ENCODE results near the gene MEGF8. TPM values are rescaled to one million over a fixed set of nuclear protein-coding genes. Genes with fewer than 3 reads are reported as not detected.

MEGF8 gene
- total RNA-seq, 2 donors from 2014 or later: 9.7 to 14.0 TPM

GRCh38 chr19:42288881-42289555 is 36.4 kb upstream of the MEGF8 start:
- Mint-ChIP-seq H3K27me3 (ENCODE audit: low read depth) (no peaks in the 10 kb centered on the region), H3K4me3 (no peak overlapping the region), H3K4me1 (ENCODE audit: low read depth) (peaks cover 25% of the 10 kb centered on the region), H3K36me3 (ENCODE audit: insufficient read depth in 2 of 2) (peaks cover 5 to 13% of the 10 kb centered on the region in 2 donors), H3K27ac (no peak overlapping the region), H3K9me3 (no peaks in the 10 kb centered on the region)
- no peak for ATAC-seq (replicated peaks in 1 of 2)
- no peak for DNase-seq

GRCh38 chr19:42289556-42290041 is 35.8 kb upstream of the MEGF8 start:
- ATAC-seq (replicated peaks in 1 of 2): no peak
- H3K4me3 Mint-ChIP-seq: no peak overlapping the region
- H3K4me1 Mint-ChIP-seq (ENCODE audit: low read depth): peaks cover 24% of the 10 kb centered on the region
- no peak overlapping the region for H3K27ac Mint-ChIP-seq
- DNase-seq: no peak
- peaks cover 5 to 13% of the 10 kb centered on the region in 2 donors for H3K36me3 Mint-ChIP-seq (ENCODE audit: insufficient read depth in 2 of 2)
- H3K27me3 Mint-ChIP-seq (ENCODE audit: low read depth): no peaks in the 10 kb centered on the region
- no peaks in the 10 kb centered on the region for H3K9me3 Mint-ChIP-seq

- no peaks in the 10 kb centered on the region for H3K9me3 Mint-ChIP-seq
- peaks cover 5 to 8% of the 10 kb centered on the region in 2 donors for H3K36me3 Mint-ChIP-seq (ENCODE audit: insufficient read depth in 2 of 2)
- DNase-seq (no peak), ATAC-seq (replicated peaks in 1 of 2) (no peak)
- H3K27ac Mint-ChIP-seq: no peak overlapping the region
- no peak overlapping the region for H3K4me3 Mint-ChIP-seq
- H3K4me1 Mint-ChIP-seq (ENCODE audit: low read depth): peaks cover 19% of the 10 kb centered on the region
- H3K27me3 Mint-ChIP-seq (ENCODE audit: low read depth): no peaks in the 10 kb centered on the region
These were observed 35.3 kb upstream of the MEGF8 start for GRCh38 chr19:42290136-42290522.

GRCh38 chr19:42290523-42291434 is 34.7 kb upstream of the MEGF8 start:
- Mint-ChIP-seq H3K9me3 (no peaks in the 10 kb centered on the region), H3K27ac (no peak overlapping the region), H3K36me3 (ENCODE audit: insufficient read depth in 2 of 2) (peaks cover 5 to 8% of the 10 kb centered on the region in 2 donors), H3K27me3 (ENCODE audit: low read depth) (no peaks in the 10 kb centered on the region), H3K4me1 (ENCODE audit: low read depth) (peaks cover 12% of the 10 kb centered on the region), H3K4me3 (no peak overlapping the region)
- peak; percentile 57 to 78 for ATAC-seq (replicated peaks in 1 of 2)
- peak; percentile 66 to 75 for DNase-seq

GRCh38 chr19:42291435-42291810 is 34.0 kb upstream of the MEGF8 start:
- DNase-seq (no peak), ATAC-seq (replicated peaks in 1 of 2) (no peak)
- no peak overlapping the region for H3K27ac Mint-ChIP-seq
- no peaks in the 10 kb centered on the region for H3K9me3 Mint-ChIP-seq
- H3K36me3 Mint-ChIP-seq (ENCODE audit: insufficient read depth in 2 of 2): peaks cover 5 to 8% of the 10 kb centered on the region in 2 donors
- no peaks in the 10 kb centered on the region for H3K27me3 Mint-ChIP-seq (ENCODE audit: low read depth)
- H3K4me1 Mint-ChIP-seq (ENCODE audit: low read depth): peaks cover 7% of the 10 kb centered on the region
- H3K4me3 Mint-ChIP-seq: no peak overlapping the region

- Mint-ChIP-seq H3K27me3 (ENCODE audit: low read depth) (no peaks in the 10 kb centered on the region), H3K36me3 (ENCODE audit: insufficient read depth in 2 of 2) (peaks cover 5 to 11% of the 10 kb centered on the region in 2 donors), H3K9me3 (no peaks in the 10 kb centered on the region), H3K4me3 (no peak overlapping the region), H3K4me1 (ENCODE audit: low read depth) (peaks cover 11% of the 10 kb centered on the region), H3K27ac (no peak overlapping the region)
- ATAC-seq (replicated peaks in 1 of 2): no peak
- DNase-seq: no peak
These were observed 33.1 kb upstream of the MEGF8 start for GRCh38 chr19:42292042-42292960.

- no peak overlapping the region for H3K4me3 Mint-ChIP-seq
- no peak overlapping the region for H3K27ac Mint-ChIP-seq
- H3K27me3 Mint-ChIP-seq (ENCODE audit: low read depth): no peaks in the 10 kb centered on the region
- H3K36me3 Mint-ChIP-seq (ENCODE audit: insufficient read depth in 2 of 2): peaks cover 5 to 11% of the 10 kb centered on the region in 2 donors
- ATAC-seq (replicated peaks in 1 of 2) (no peak), DNase-seq (no peak)
- H3K9me3 Mint-ChIP-seq: no peaks in the 10 kb centered on the region
- H3K4me1 Mint-ChIP-seq (ENCODE audit: low read depth): peaks cover 11% of the 10 kb centered on the region
These were observed 32.5 kb upstream of the MEGF8 start for GRCh38 chr19:42292963-42293362.

- Mint-ChIP-seq H3K36me3 (ENCODE audit: insufficient read depth in 2 of 2) (peaks cover 5 to 11% of the 10 kb centered on the region in 2 donors), H3K4me3 (no peak overlapping the region), H3K4me1 (ENCODE audit: low read depth) (peaks cover 11% of the 10 kb centered on the region), H3K9me3 (no peaks in the 10 kb centered on the region), H3K27ac (no peak overlapping the region), H3K27me3 (ENCODE audit: low read depth) (no peaks in the 10 kb centered on the region)
- no peak for DNase-seq
- no peak for ATAC-seq (replicated peaks in 1 of 2)
These were observed 31.9 kb upstream of the MEGF8 start for GRCh38 chr19:42293540-42293939.

GRCh38 chr19:42293948-42294347 is 31.5 kb upstream of the MEGF8 start:
- DNase-seq (no peak), ATAC-seq (replicated peaks in 1 of 2) (no peak)
- no peaks in the 10 kb centered on the region for H3K27me3 Mint-ChIP-seq (ENCODE audit: low read depth)
- no peaks in the 10 kb centered on the region for H3K9me3 Mint-ChIP-seq
- no peak overlapping the region for H3K27ac Mint-ChIP-seq
- no peak overlapping the region for H3K4me3 Mint-ChIP-seq
- peaks cover 11% of the 10 kb centered on the region for H3K4me1 Mint-ChIP-seq (ENCODE audit: low read depth)
- H3K36me3 Mint-ChIP-seq (ENCODE audit: insufficient read depth in 2 of 2): peaks cover 5 to 11% of the 10 kb centered on the region in 2 donors

GRCh38 chr19:42294471-42295137 is 30.8 kb upstream of the MEGF8 start:
- no peak for DNase-seq
- Mint-ChIP-seq H3K27ac (no peak overlapping the region), H3K27me3 (ENCODE audit: low read depth) (no peaks in the 10 kb centered on the region)

GRCh38 chr19:42295342-42295741 is 30.1 kb upstream of the MEGF8 start:
- Mint-ChIP-seq H3K27me3 (ENCODE audit: low read depth) (no peaks in the 10 kb centered on the region), H3K4me1 (ENCODE audit: low read depth) (peaks cover 11% of the 10 kb centered on the region), H3K4me3 (no peak overlapping the region), H3K36me3 (ENCODE audit: insufficient read depth in 2 of 2) (peaks cover 5 to 8% of the 10 kb centered on the region in 2 donors), H3K27ac (no peak overlapping the region), H3K9me3 (no peaks in the 10 kb centered on the region)
- DNase-seq: no peak
- no peak for ATAC-seq (replicated peaks in 1 of 2)

More at GRCh38 chr19:42294471-42295137, 30.8 kb upstream of the MEGF8 start:
- H3K4me1 Mint-ChIP-seq (ENCODE audit: low read depth): peaks cover 11% of the 10 kb centered on the region
- no peak for ATAC-seq (replicated peaks in 1 of 2)
- H3K4me3 Mint-ChIP-seq: no peak overlapping the region
- H3K9me3 Mint-ChIP-seq: no peaks in the 10 kb centered on the region
- peaks cover 5 to 11% of the 10 kb centered on the region in 2 donors for H3K36me3 Mint-ChIP-seq (ENCODE audit: insufficient read depth in 2 of 2)

- peaks cover 13% of the 10 kb centered on the region for H3K4me1 Mint-ChIP-seq (ENCODE audit: low read depth)
- ATAC-seq (replicated peaks in 1 of 2) (peak; percentile 74 to 81), DNase-seq (peak; percentile 89 to 92)
- no peak overlapping the region for H3K27ac Mint-ChIP-seq
- peaks cover 5 to 8% of the 10 kb centered on the region in 2 donors for H3K36me3 Mint-ChIP-seq (ENCODE audit: insufficient read depth in 2 of 2)
- no peaks in the 10 kb centered on the region for H3K27me3 Mint-ChIP-seq (ENCODE audit: low read depth)
- H3K9me3 Mint-ChIP-seq: no peaks in the 10 kb centered on the region
- H3K4me3 Mint-ChIP-seq: no peak overlapping the region
These were observed 29.5 kb upstream of the MEGF8 start for GRCh38 chr19:42295831-42296525.

All from activated T-cell treated with anti-CD3 and anti-CD28 coated beads, Interleukin-2, amount 50 U/mL, for 72 hours (primary cell).